Measurements from ENCODE around the gene IFNA5. TPM values are rescaled to one million over a fixed set of nuclear protein-coding genes. Genes with fewer than 3 reads are reported as not detected.

IFNA5 gene
- total and polyA plus RNA-seq, 8 donors, result not detected

- ATAC-seq (peak; percentile 42), DNase-seq (no peak)
- Histone ChIP-seq H3K4me1 (peaks cover 0 to 28% of the 10 kb centered on the region in 2 donors), H3K27me3 (no peaks in the 10 kb centered on the region), H3K4me3 (no peak overlapping the region), H3K27ac (peak overlapping the region in 1 of 2 donors; percentile 11), H3K36me3 (peaks cover 0 to 40% of the 10 kb centered on the region in 2 donors), H3K9me3 (no peaks in the 10 kb centered on the region)
- intact Hi-C loops (cut with DNase I), result no loop called here
- TF ChIP-seq CTCF (IDR thresholded peaks at IDR 0.05), result no peak
These were observed 18.9 kb upstream of the IFNA5 start for GRCh38 chr9:21324047-21324446.

- DNase-seq, result no peak
- intact Hi-C loops (cut with DNase I), result no loop called here
- Histone ChIP-seq H3K27me3 (no peaks in the 10 kb centered on the region), H3K27ac (no peak overlapping the region), H3K9me3 (no peaks in the 10 kb centered on the region), H3K4me3 (no peak overlapping the region), H3K36me3 (peaks cover 0 to 40% of the 10 kb centered on the region in 2 donors), H3K4me1 (peaks cover 0 to 19% of the 10 kb centered on the region in 2 donors)
- ATAC-seq, result no peak
- no peak for TF ChIP-seq CTCF (IDR thresholded peaks at IDR 0.05)
These were observed 17.9 kb upstream of the IFNA5 start for GRCh38 chr9:21322911-21323461.

- no peaks in the 10 kb centered on the region for H3K9me3 ChIP-seq
- H3K4me1 ChIP-seq, result peaks cover 0 to 6% of the 10 kb centered on the region in 2 donors
- H3K27ac ChIP-seq, result no peak overlapping the region
- DNase-seq (no peak), ATAC-seq (no peak)
- intact Hi-C loops (cut with DNase I), result no loop called here
- H3K36me3 ChIP-seq, result peaks cover 0 to 40% of the 10 kb centered on the region in 2 donors
- no peak for TF ChIP-seq CTCF (IDR thresholded peaks at IDR 0.05)
- no peak overlapping the region for H3K4me3 ChIP-seq
- H3K27me3 ChIP-seq, result no peaks in the 10 kb centered on the region
These were observed 15.4 kb upstream of the IFNA5 start for GRCh38 chr9:21320465-21320864.

- DNase-seq, result peak in 1 of 4 donors; percentile 52
- Histone ChIP-seq H3K9me3 (no peaks in the 10 kb centered on the region), H3K4me1 (no peaks in the 10 kb centered on the region), H3K4me3 (no peak overlapping the region), H3K27me3 (no peaks in the 10 kb centered on the region), H3K36me3 (peaks cover 0 to 22% of the 10 kb centered on the region in 2 donors), H3K27ac (no peak overlapping the region)
- peak; percentile 57 to 67 for TF ChIP-seq CTCF (IDR thresholded peaks at IDR 0.05)
- intact Hi-C loops (cut with DNase I), result loop anchor here in 1 of 2 donors (10.0 kb wide), 1 partner anchor 77 kb away; no protein-coding TSS in a partner anchor
- peak; percentile 85 for ATAC-seq
These were observed 13.1 kb upstream of the IFNA5 start for GRCh38 chr9:21317956-21318923.

GRCh38 chr9:21316860-21317259 is 11.7 kb upstream of the IFNA5 start:
- H3K4me1 ChIP-seq, result no peaks in the 10 kb centered on the region
- H3K27me3 ChIP-seq, result no peaks in the 10 kb centered on the region
- intact Hi-C loops (cut with DNase I), result loop anchor here in 1 of 2 donors (10.0 kb wide), 1 partner anchor 78 kb away; no protein-coding TSS in a partner anchor
- H3K27ac ChIP-seq, result no peak overlapping the region
- no peak overlapping the region for H3K4me3 ChIP-seq
- ATAC-seq (no peak), DNase-seq (no peak)
- peaks cover 0 to 8% of the 10 kb centered on the region in 2 donors for H3K36me3 ChIP-seq
- no peak for TF ChIP-seq CTCF (IDR thresholded peaks at IDR 0.05)
- H3K9me3 ChIP-seq, result no peaks in the 10 kb centered on the region
